NCI-H2196 (cell line): ENCODE results near the gene CCL25.
"Not testable (repeated sequence)": the region's sequence is repeated elsewhere in the genome, so short reads cannot be mapped to it uniquely, and the experiment has no call there.

ENCODE experiments used
- DNase-seq: peaks from one replicate; lab custom pipeline; 2025; ENCODE audit not compliant: unreplicated experiment; lab: John Stamatoyannopoulos, UW

Gene CCL25

GRCh38 chr19:8084152-8084551, 31.6 kb downstream of the CCL25 start:
- DNase-seq, result no peak

GRCh38 chr19:8085598-8086408, 33.2 kb downstream of the CCL25 start:
- peak; percentile 56 for DNase-seq

- DNase-seq, result no peak
These were observed 34.3 kb downstream of the CCL25 start for GRCh38 chr19:8086849-8087248.

GRCh38 chr19:8087876-8088275, 35.3 kb downstream of the CCL25 start:
- no peak for DNase-seq

GRCh38 chr19:8088752-8089663, 36.4 kb downstream of the CCL25 start:
- DNase-seq, result no peak

GRCh38 chr19:8089664-8090601, 37.4 kb downstream of the CCL25 start:
- DNase-seq, result no peak

GRCh38 chr19:8090950-8091349, 38.4 kb downstream of the CCL25 start:
- DNase-seq, result no peak

GRCh38 chr19:8093740-8094139, 41.2 kb downstream of the CCL25 start:
- DNase-seq, result no peak

GRCh38 chr19:8094336-8094735, 41.8 kb downstream of the CCL25 start:
- no peak for DNase-seq

- no peak for DNase-seq
These were observed 42.9 kb downstream of the CCL25 start for GRCh38 chr19:8095354-8095886.

GRCh38 chr19:8096071-8096470, 43.5 kb downstream of the CCL25 start:
- no peak for DNase-seq

- no peak for DNase-seq
These were observed 44.6 kb downstream of the CCL25 start for GRCh38 chr19:8097198-8097597.

GRCh38 chr19:8097681-8098567, 45.4 kb downstream of the CCL25 start:
- DNase-seq, result no peak

- no peak for DNase-seq
These were observed 48.8 kb downstream of the CCL25 start for GRCh38 chr19:8101311-8101710.

- DNase-seq, result not testable (repeated sequence)
These were observed 49.4 kb downstream of the CCL25 start for GRCh38 chr19:8101910-8102309.

GRCh38 chr19:8105471-8105870, 52.9 kb downstream of the CCL25 start:
- no peak for DNase-seq

- DNase-seq, result no peak
These were observed 54.8 kb downstream of the CCL25 start for GRCh38 chr19:8107301-8107903.

- no peak for DNase-seq
These were observed 56.2 kb downstream of the CCL25 start for GRCh38 chr19:8108560-8109445.
